Measurements from ENCODE around the gene ZMIZ2.
"Not testable (repeated sequence)": the region's sequence is repeated elsewhere in the genome, so short reads cannot be mapped to it uniquely, and the experiment has no call there.

ZMIZ2 gene, protein sequence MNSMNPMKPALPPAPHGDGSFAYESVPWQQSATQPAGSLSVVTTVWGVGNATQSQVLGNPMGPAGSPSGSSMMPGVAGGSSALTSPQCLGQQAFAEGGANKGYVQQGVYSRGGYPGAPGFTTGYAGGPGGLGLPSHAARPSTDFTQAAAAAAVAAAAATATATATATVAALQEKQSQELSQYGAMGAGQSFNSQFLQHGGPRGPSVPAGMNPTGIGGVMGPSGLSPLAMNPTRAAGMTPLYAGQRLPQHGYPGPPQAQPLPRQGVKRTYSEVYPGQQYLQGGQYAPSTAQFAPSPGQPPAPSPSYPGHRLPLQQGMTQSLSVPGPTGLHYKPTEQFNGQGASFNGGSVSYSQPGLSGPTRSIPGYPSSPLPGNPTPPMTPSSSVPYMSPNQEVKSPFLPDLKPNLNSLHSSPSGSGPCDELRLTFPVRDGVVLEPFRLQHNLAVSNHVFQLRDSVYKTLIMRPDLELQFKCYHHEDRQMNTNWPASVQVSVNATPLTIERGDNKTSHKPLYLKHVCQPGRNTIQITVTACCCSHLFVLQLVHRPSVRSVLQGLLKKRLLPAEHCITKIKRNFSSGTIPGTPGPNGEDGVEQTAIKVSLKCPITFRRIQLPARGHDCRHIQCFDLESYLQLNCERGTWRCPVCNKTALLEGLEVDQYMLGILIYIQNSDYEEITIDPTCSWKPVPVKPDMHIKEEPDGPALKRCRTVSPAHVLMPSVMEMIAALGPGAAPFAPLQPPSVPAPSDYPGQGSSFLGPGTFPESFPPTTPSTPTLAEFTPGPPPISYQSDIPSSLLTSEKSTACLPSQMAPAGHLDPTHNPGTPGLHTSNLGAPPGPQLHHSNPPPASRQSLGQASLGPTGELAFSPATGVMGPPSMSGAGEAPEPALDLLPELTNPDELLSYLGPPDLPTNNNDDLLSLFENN

DNA sequence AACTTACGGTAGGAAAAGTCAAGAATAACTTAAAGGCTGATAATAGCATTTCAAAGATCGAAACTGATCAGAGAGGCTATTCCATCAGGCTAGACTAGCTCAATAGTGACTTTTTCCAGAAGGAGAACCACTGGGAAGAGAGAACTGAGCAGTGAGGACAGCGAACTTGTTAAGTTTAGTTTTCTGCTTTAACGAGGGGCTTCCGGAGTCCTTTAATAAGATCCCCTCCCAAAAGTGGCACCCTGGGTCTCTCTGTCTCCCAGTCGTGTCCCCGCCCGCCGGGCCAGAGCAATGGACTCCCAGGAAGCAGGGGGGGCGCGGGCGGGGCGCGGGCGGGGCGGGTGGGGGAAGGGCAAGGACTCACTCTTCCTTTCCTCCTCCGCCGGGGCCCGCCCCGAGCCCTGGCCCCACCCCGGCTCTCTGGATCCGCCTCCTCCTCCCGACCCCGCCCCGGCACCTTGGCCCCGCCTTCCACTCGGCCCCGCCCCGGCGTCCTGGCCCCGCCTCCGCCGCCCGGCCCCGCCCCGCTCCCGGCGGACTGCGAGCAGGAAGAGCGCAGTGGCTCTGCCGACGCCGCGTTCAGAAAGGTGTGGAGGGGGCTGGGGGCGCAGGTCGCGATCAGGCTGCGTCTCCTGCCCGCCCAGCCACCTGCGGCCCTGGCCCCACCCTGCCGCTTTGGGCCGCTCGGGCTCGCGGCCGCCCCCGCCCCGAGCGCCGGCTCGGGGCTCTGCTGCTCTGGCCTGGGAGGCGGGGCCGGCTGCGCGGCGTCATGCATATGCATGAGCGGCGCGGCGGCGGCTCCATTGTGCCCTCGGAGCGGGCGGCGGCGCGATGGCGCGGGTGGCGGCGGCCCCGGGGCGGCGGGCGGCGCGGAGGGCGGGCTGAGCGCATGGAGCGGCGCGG is at the start of gene ZMIZ2:
Gene ZMIZ2, plus strand, starts transcription at position 803 of the 903 bp plus-strand sequence. CDS start 7,403 bp downstream, outside the sequence.
- peak within 1 kb of the TSS; percentile 93 for H3K4me2 ChIP-seq (ENCODE audit: low read length)
- peaks cover 17% of the 10 kb centered on the region for H3K79me2 ChIP-seq
- H3K27ac ChIP-seq, result peak within 1 kb of the TSS; percentile 83
- peak within 1 kb of the TSS; percentile 65 for H3K4me3 ChIP-seq (ENCODE audit: low read depth, low read length)
- H2AFZ ChIP-seq, result peak within 1 kb of the TSS; percentile 85
- no peaks in the 10 kb centered on the region for H3K27me3 ChIP-seq (ENCODE audit: control insufficient read depth, insufficient read depth, low read length)
- TF ChIP-seq, protein P1, sequence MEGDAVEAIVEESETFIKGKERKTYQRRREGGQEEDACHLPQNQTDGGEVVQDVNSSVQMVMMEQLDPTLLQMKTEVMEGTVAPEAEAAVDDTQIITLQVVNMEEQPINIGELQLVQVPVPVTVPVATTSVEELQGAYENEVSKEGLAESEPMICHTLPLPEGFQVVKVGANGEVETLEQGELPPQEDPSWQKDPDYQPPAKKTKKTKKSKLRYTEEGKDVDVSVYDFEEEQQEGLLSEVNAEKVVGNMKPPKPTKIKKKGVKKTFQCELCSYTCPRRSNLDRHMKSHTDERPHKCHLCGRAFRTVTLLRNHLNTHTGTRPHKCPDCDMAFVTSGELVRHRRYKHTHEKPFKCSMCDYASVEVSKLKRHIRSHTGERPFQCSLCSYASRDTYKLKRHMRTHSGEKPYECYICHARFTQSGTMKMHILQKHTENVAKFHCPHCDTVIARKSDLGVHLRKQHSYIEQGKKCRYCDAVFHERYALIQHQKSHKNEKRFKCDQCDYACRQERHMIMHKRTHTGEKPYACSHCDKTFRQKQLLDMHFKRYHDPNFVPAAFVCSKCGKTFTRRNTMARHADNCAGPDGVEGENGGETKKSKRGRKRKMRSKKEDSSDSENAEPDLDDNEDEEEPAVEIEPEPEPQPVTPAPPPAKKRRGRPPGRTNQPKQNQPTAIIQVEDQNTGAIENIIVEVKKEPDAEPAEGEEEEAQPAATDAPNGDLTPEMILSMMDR (IDR thresholded peaks at IDR 0.05), result no peak
- peaks cover 13% of the 10 kb centered on the region for H3K4me1 ChIP-seq
- peak within 1 kb of the TSS; percentile 59 for H3K9ac ChIP-seq
- H3K9me3 ChIP-seq (ENCODE audit: control insufficient read depth, low read length), result no peaks in the 10 kb centered on the region
- no peaks in the 10 kb centered on the region for H3K36me3 ChIP-seq (ENCODE audit: control insufficient read depth, insufficient read depth, low read length)

DNA sequence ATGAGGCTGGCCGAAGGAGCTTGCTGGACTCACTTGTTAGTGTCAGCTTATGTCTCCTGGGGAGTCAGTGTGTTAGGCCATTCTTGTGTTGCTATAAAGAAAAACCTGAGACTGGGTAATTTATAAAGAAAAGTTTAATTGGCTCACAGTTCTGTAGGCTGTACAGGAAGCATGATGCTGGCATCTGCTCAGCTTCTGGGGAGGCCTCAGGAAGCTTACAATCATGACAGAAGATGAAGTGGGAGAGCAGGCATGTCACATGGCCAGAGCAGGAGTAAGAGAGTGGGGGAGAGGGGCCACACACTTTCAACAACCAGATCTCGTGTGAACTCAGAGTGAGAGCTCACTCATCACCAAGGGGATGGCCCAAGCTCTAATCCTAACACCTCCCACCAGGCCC is 49.0 kb upstream of the ZMIZ2 start:
- H3K27ac ChIP-seq; H3K4me1 ChIP-seq; H3K9ac ChIP-seq; H3K9me3 ChIP-seq (ENCODE audit: control insufficient read depth, low read length); H3K27me3 ChIP-seq (ENCODE audit: control insufficient read depth, insufficient read depth, low read length); H3K36me3 ChIP-seq (ENCODE audit: control insufficient read depth, insufficient read depth, low read length); H2AFZ ChIP-seq; H3K4me2 ChIP-seq (ENCODE audit: low read length); H3K4me3 ChIP-seq (ENCODE audit: low read depth, low read length): not testable (repeated sequence)
- H3K79me2 ChIP-seq, result peaks cover 12% of the 10 kb centered on the region

DNA sequence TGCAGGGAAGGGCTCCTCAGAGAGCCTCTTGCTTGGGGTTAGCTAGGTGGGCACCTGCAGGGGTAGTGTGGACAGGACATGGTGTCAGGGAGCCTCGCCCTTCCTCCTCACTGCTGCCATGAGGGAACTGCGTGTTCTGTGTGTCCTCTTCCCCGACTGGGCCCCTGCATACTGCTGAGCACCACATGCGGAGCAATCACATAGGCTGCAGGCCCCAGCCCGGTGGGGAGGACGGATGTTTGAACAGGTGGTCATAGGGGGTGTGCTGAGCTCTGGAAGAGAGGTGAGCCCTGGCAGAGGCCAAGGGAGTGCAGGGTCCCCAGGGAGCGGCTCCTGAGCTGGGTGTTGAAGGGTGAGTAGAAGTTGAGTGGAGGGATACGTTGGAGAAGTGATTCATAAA is 48.3 kb upstream of the ZMIZ2 start:
- no peaks in the 10 kb centered on the region for H3K36me3 ChIP-seq (ENCODE audit: control insufficient read depth, insufficient read depth, low read length)

DNA sequence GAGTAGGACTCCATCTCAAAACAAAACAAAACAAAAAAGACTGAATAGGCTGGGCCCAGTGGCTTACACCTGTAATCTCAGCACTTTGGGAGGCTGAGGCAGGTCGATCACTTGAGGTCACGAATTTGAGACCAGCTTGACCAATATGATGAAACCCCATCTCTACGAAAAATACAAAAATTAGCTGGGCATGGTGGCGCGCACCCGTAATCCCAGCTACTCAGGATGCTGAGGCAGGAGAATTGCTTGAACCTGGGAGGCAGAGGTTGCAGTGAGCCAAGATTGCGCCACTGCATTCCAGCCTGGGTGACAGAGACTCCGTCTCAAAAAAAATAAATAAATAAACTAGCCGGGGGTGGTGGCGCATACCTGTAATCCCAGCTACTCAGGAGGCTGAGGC is 45.3 kb upstream of the ZMIZ2 start:
- not testable (repeated sequence) for H3K4me3 ChIP-seq (ENCODE audit: low read depth, low read length); H3K36me3 ChIP-seq (ENCODE audit: control insufficient read depth, insufficient read depth, low read length); H3K27me3 ChIP-seq (ENCODE audit: control insufficient read depth, insufficient read depth, low read length); H2AFZ ChIP-seq; H3K79me2 ChIP-seq; H3K9me3 ChIP-seq (ENCODE audit: control insufficient read depth, low read length); H3K27ac ChIP-seq; H3K4me2 ChIP-seq (ENCODE audit: low read length); H3K9ac ChIP-seq; H3K4me1 ChIP-seq

More for the DNA sequence above, 48.3 kb upstream of the ZMIZ2 start:
- Histone ChIP-seq H3K4me2 (ENCODE audit: low read length) (no peak overlapping the region), H3K9me3 (ENCODE audit: control insufficient read depth, low read length) (no peaks in the 10 kb centered on the region), H3K27me3 (ENCODE audit: control insufficient read depth, insufficient read depth, low read length) (no peaks in the 10 kb centered on the region), H3K9ac (no peak overlapping the region), H3K27ac (no peak overlapping the region), H2AFZ (no peak overlapping the region), H3K4me1 (peaks cover 3% of the 10 kb centered on the region), H3K4me3 (ENCODE audit: low read depth, low read length) (no peak overlapping the region), H3K79me2 (peaks cover 11% of the 10 kb centered on the region)
- TF ChIP-seq, protein P1 (IDR thresholded peaks at IDR 0.05), result no peak

DNA sequence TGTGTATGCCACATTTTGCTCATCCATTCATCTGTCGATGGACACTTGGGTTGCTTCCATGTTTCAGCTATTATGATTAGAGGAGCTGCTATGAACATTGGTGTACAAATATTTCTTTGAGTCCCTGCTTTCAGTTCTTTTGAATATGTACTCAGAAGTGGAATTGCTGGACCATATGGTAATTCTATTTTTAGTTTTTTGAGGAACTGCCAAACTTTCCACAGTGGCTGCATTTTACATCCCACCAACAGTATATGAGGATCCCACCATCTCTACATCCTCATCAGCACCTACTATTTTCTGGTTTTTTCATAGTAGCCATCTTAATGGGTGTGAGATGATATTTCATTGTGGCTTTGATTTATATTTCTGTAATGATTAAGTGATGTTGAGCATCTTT is 44.7 kb upstream of the ZMIZ2 start:
- no peak overlapping the region for H2AFZ ChIP-seq
- no peak overlapping the region for H3K4me3 ChIP-seq (ENCODE audit: low read depth, low read length)
- H3K27me3 ChIP-seq (ENCODE audit: control insufficient read depth, insufficient read depth, low read length), result no peaks in the 10 kb centered on the region
- no peaks in the 10 kb centered on the region for H3K79me2 ChIP-seq
- TF ChIP-seq, protein P1 (IDR thresholded peaks at IDR 0.05), result no peak
- no peaks in the 10 kb centered on the region for H3K36me3 ChIP-seq (ENCODE audit: control insufficient read depth, insufficient read depth, low read length)
- H3K9ac ChIP-seq, result no peak overlapping the region
- no peak overlapping the region for H3K27ac ChIP-seq
- H3K4me2 ChIP-seq (ENCODE audit: low read length), result no peak overlapping the region
- H3K9me3 ChIP-seq (ENCODE audit: control insufficient read depth, low read length), result no peaks in the 10 kb centered on the region
- no peaks in the 10 kb centered on the region for H3K4me1 ChIP-seq
